Esophagus muscularis mucosa (tissue), 4 donors: ENCODE results near the gene CRTC1. TPM values are rescaled to one million over a fixed set of nuclear protein-coding genes. Genes with fewer than 3 reads are reported as not detected.

Experiments
- DNase-seq: peaks from one replicate; pipeline ENCODE4 v3.0.0-alpha.2; 2017; ENCODE audit errors: extremely low spot score
- H3K27ac ChIP-seq, 4 donors: fragments of 200-600 bp; sonication (generic); replicated peaks in 1 of 4; 1 replicate in 3 of 4; 2 replicates in 1 of 4; pipeline ENCODE4 v1.5.1; 2016 to 2019; ENCODE audit warnings: mild to moderate bottlenecking in 1 of 4
- H3K27me3 ChIP-seq, 4 donors: fragments of 200-600 bp; sonication (generic); one replicate each; pipeline versions ENCODE4 v1.5.1 to v1.6.0; 2016 to 2019
- H3K36me3 ChIP-seq, 4 donors: fragments of 200-600 bp; sonication (generic); one replicate each; pipeline ENCODE4 v1.5.1; 2016 to 2019
- H3K4me1 ChIP-seq, 4 donors: fragments of 200-600 bp; sonication (generic); one replicate each; pipeline ENCODE4 v1.5.1; 2016 to 2019
- H3K4me3 ChIP-seq, 4 donors: fragments of 200-600 bp; sonication (generic); 1 replicate in 2 of 4; 2 replicates in 2 of 4; pipeline ENCODE4 v1.5.1; 2016 to 2019; ENCODE audit warnings: mild to moderate bottlenecking in 4 of 4, moderate library complexity in 1 of 4
- H3K9me3 ChIP-seq, 4 donors: fragments of 200-600 bp; sonication (generic); 1 replicate in 3 of 4; 2 replicates in 1 of 4; pipeline ENCODE4 v1.5.1; 2016 to 2019
- CTCF ChIP-seq, 3 experiments: fragments of 200-600 bp in 2 of 3; fragments of 450-650 bp in 1 of 3; sonication (generic) in 2 of 3; IDR thresholded peaks; one replicate each; pipeline ENCODE4 v1.5.1; 2017 to 2019; ENCODE audit warnings: antibody characterized with exemption in 3 of 3, mild to moderate bottlenecking in 2 of 3, moderate library complexity in 1 of 3
- EP300 ChIP-seq: sonication (generic); formaldehyde crosslinking; IDR thresholded peaks from one replicate; pipeline ENCODE4 v1.6.1; 2017; ENCODE audit warnings: antibody characterized with exemption
- POLR2A ChIP-seq: fragments of 450-650 bp; IDR thresholded peaks from one replicate; pipeline ENCODE4 v1.6.1; 2017; ENCODE audit warnings: antibody characterized with exemption, moderate library complexity, mild to moderate bottlenecking, low read depth
- POLR2AphosphoS5 ChIP-seq, 2 donors: sonication (generic); formaldehyde crosslinking; IDR thresholded peaks; one replicate each; pipeline ENCODE4 v1.6.1; 2017; ENCODE audit warnings: antibody characterized with exemption in 2 of 2
- WGBS: methylation state at CpG from one replicate; pipeline ENCODE4 v1.1.5; 2018; 5-methylcytosine and 5-hydroxymethylcytosine counted together
- intact Hi-C: fragments of 100-400 bp; cut with DNase I; formaldehyde crosslinking; loops from one replicate; pipeline ENCODE4 v1.15.1; 2023
- total RNA-seq, 4 donors: library from RNA; depleted of rRNA; stranded (reverse); fragments of >200 nt; gene quantifications; one replicate each; pipeline versions ENCODE4 v1.1.0 to v1.2.1, GENCODE V29; 2016

The CRTC1 gene
- total RNA-seq, 4 donors from 2014 or later = 5.3 to 10.1 (median 6.6) TPM

DNA sequence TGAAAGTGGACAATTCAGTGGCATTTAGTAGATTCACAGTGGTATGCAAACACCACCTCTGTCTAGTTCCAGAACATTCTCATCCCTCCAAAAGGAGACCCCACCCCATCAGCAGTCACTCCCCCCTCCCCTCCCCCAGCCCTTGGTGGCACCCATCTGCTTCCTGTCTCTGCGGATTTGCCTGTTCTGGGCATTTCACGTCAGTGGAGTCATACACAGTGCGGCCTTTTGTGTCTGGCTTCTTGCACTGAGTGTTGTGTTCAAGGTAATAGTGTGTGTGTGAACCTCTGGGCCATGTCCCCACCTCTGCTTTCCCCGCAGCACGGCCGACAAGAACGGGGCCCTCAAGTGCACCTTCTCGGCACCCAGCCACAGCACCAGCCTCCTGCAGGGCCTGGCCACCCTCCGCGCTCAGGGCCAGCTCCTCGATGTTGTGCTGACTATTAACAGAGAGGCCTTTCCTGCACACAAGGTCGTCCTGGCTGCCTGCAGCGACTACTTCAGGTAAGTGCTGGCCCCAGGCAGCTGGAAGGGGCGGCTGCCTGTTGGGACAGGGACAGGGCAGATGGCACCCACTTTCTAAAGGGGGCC, 19.4 kb upstream of the CRTC1 start:
- Histone ChIP-seq H3K4me3 (no peak overlapping the region), H3K27me3 (no peaks in the 10 kb centered on the region), H3K27ac (peak overlapping the region; percentile 67 to 86 (median 72)), H3K9me3 (no peaks in the 10 kb centered on the region), H3K36me3 (peaks cover 17 to 42% (median 33%) of the 10 kb centered on the region in 4 donors), H3K4me1 (peaks cover 32 to 80% (median 75%) of the 10 kb centered on the region in 4 donors)
- TF ChIP-seq EP300 (no peak), POLR2AphosphoS5 (IDR thresholded peaks at IDR 0.05) (no peak)
- DNase-seq = no peak
- intact Hi-C loops = no loop called here
- 63% methylated on average over 11 of the region's 14 CpGs for WGBS

- Histone ChIP-seq H3K4me1 (peaks cover 18 to 80% (median 75%) of the 10 kb centered on the region in 4 donors), H3K27ac (peak overlapping the region; percentile 77 to 86 (median 83)), H3K36me3 (peaks cover 21 to 51% (median 45%) of the 10 kb centered on the region in 4 donors), H3K27me3 (no peaks in the 10 kb centered on the region), H3K4me3 (peak overlapping the region in 2 of 4 donors; percentile 6 to 30), H3K9me3 (no peaks in the 10 kb centered on the region)
- no peak for TF ChIP-seq POLR2A
- peak; percentile 25 to 47 for TF ChIP-seq POLR2AphosphoS5 (IDR thresholded peaks at IDR 0.05)
- 20% methylated on average over 1 of the region's 22 CpGs for WGBS
- no peak for DNase-seq
- intact Hi-C loops = no loop called here
Observed at GRCh38 chr19:18665771-18666202, 17.7 kb upstream of the CRTC1 start.

- Histone ChIP-seq H3K27ac (peak overlapping the region; percentile 77 to 86 (median 83)), H3K36me3 (peaks cover 21 to 51% (median 45%) of the 10 kb centered on the region in 4 donors), H3K4me3 (no peak overlapping the region), H3K27me3 (no peaks in the 10 kb centered on the region), H3K4me1 (peaks cover 17 to 80% (median 75%) of the 10 kb centered on the region in 4 donors), H3K9me3 (no peaks in the 10 kb centered on the region)
- 65% methylated on average over 8 of the region's 12 CpGs for WGBS
- TF ChIP-seq POLR2AphosphoS5 (IDR thresholded peaks at IDR 0.05) = no peak
- TF ChIP-seq CTCF (IDR thresholded peaks at IDR 0.05) = no peak
- TF ChIP-seq POLR2A = no peak
- TF ChIP-seq EP300 = no peak
- intact Hi-C loops = no loop called here
- no peak for DNase-seq
Observed at GRCh38 chr19:18666317-18666716, 17.2 kb upstream of the CRTC1 start.

DNA sequence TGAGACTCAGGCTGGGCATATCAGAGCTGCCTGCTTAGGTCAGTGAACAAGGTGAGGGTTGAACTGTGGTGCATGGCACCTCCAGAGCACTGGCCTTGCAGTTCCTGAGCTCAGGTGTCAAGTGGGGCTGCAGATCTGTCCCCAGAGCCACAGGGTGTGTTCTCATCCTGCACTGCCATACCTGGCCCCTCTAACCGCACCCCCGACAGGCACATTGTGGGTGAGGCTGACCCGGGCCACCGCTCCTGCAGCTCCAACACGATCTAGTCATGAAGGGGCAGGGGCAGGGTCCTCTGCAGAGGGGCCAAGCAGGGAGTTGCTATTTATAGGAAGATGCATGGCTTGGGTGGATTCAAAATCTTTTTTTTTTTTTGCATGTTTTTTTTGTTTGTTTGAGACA, 16.7 kb upstream of the CRTC1 start:
- WGBS = 77% methylated on average over 5 of the region's 5 CpGs
- intact Hi-C loops = no loop called here
- peaks cover 22 to 82% (median 76%) of the 10 kb centered on the region in 4 donors for H3K4me1 ChIP-seq
- H3K4me3 ChIP-seq = no peak overlapping the region
- DNase-seq = no peak
- H3K27ac ChIP-seq = peak overlapping the region; percentile 77 to 86 (median 83)
- H3K9me3 ChIP-seq = no peaks in the 10 kb centered on the region
- H3K36me3 ChIP-seq = peaks cover 21 to 51% (median 45%) of the 10 kb centered on the region in 4 donors
- no peak for TF ChIP-seq CTCF (IDR thresholded peaks at IDR 0.05)
- no peak for TF ChIP-seq POLR2AphosphoS5 (IDR thresholded peaks at IDR 0.05)
- no peak for TF ChIP-seq EP300
- no peak for TF ChIP-seq POLR2A
- H3K27me3 ChIP-seq = no peaks in the 10 kb centered on the region

- WGBS = 94% methylated on average over 32 of the region's 55 CpGs
- intact Hi-C loops = no loop called here
- H3K27me3 ChIP-seq = no peaks in the 10 kb centered on the region
- TF ChIP-seq EP300 (no peak), CTCF (IDR thresholded peaks at IDR 0.05) (no peak)
- no peak overlapping the region for H3K27ac ChIP-seq
- peaks cover 30 to 83% (median 78%) of the 10 kb centered on the region in 4 donors for H3K4me1 ChIP-seq
- DNase-seq = no peak
- peaks cover 21 to 51% (median 45%) of the 10 kb centered on the region in 4 donors for H3K36me3 ChIP-seq
- no peak overlapping the region for H3K4me3 ChIP-seq
- no peaks in the 10 kb centered on the region for H3K9me3 ChIP-seq
Observed at GRCh38 chr19:18667531-18668251, 15.8 kb upstream of the CRTC1 start.
